ENCODE measurements around the gene PIGZ. TPM values are rescaled to one million over a fixed set of nuclear protein-coding genes. Genes with fewer than 3 reads are reported as not detected.

PIGZ gene
- total and polyA plus RNA-seq, 9 of the 15 experiments (the other 6 are each of a cell fraction or from before 2014, with no cell fraction given) = 0.15 to 1.8 (median 0.76) TPM

DNA sequence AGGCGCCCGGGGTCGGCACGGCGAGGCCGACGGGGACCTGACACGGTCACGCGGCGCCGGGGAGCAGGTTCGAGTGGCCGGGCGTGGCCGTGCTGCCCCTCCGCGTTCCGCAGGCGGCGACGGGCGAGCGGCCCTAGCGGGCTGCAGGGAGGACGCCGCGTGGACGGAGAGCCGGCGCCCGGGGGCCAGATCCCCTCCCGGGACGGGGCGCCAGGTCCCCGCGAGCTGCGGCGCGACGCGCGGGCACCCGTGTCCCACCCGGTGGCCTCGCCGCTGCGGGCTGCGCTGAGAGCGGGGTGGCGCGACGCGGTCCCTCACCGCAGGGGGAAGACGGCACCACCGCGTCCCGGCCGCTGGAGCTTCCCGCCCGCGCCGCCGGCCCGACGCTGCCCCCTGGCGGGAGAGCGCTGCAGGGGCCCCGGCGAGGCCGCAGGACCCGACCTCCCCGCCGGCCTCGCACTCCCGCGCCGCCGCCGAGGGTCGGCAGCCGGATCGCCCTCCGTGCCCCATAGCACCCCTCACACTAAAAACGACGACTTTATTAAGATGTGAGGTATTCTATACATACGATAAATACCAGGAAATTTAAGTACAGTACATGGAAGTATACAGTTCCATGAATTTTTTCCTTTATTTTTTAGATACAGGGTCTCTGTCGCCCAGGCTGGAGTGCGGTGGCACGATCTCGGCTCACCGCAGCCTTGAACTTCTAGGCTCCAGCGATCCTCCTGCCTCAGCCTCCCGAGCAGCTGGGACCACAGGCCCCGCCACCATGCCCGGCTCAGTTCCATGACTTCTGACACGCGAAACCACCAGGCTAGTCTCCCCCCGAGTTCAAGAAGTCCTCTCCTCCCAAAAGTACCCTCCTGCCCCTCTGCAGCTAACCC lies 1.3 kb upstream of the PIGZ start (continued):
- TF ChIP-seq, protein P1, sequence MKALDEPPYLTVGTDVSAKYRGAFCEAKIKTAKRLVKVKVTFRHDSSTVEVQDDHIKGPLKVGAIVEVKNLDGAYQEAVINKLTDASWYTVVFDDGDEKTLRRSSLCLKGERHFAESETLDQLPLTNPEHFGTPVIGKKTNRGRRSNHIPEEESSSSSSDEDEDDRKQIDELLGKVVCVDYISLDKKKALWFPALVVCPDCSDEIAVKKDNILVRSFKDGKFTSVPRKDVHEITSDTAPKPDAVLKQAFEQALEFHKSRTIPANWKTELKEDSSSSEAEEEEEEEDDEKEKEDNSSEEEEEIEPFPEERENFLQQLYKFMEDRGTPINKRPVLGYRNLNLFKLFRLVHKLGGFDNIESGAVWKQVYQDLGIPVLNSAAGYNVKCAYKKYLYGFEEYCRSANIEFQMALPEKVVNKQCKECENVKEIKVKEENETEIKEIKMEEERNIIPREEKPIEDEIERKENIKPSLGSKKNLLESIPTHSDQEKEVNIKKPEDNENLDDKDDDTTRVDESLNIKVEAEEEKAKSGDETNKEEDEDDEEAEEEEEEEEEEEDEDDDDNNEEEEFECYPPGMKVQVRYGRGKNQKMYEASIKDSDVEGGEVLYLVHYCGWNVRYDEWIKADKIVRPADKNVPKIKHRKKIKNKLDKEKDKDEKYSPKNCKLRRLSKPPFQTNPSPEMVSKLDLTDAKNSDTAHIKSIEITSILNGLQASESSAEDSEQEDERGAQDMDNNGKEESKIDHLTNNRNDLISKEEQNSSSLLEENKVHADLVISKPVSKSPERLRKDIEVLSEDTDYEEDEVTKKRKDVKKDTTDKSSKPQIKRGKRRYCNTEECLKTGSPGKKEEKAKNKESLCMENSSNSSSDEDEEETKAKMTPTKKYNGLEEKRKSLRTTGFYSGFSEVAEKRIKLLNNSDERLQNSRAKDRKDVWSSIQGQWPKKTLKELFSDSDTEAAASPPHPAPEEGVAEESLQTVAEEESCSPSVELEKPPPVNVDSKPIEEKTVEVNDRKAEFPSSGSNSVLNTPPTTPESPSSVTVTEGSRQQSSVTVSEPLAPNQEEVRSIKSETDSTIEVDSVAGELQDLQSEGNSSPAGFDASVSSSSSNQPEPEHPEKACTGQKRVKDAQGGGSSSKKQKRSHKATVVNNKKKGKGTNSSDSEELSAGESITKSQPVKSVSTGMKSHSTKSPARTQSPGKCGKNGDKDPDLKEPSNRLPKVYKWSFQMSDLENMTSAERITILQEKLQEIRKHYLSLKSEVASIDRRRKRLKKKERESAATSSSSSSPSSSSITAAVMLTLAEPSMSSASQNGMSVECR (CRISPR knock-in tag; IDR thresholded peaks at IDR 0.05) = peak; percentile 66
- TF ChIP-seq TAF7 (tag; IDR thresholded peaks at IDR 0.05) (no peak), IRF2 (CRISPR knock-in tag; IDR thresholded peaks at IDR 0.05) (no peak), SIN3A (IDR thresholded peaks at IDR 0.05; ENCODE audit: borderline replicate concordance in 2 of 2, control insufficient read depth in 1 of 2, low read depth in 2 of 2, low read length in 2 of 2) (peak in 1 of 2 experiments; percentile 42; a peak in 1 of 4 replicates), CBFA2T2 (conservative IDR thresholded peaks at IDR 0.05) (no peak), BRD4 (IDR thresholded peaks at IDR 0.05) (no peak), SMARCE1 (IDR thresholded peaks at IDR 0.05) (no peak), ETV6 (IDR thresholded peaks at IDR 0.05; ENCODE audit: borderline replicate concordance in 1 of 2, low read depth in 2 of 2, low read length in 1 of 2) (no peak), ETV6 (CRISPR knock-in tag; IDR thresholded peaks at IDR 0.05; ENCODE audit: borderline replicate concordance) (peak; percentile 81; the same call in 1 of the 2 replicates), ZNF212 (CRISPR knock-in tag; IDR thresholded peaks at IDR 0.05) (no peak), GTF2E2 (tag; IDR thresholded peaks at IDR 0.05) (no peak; the same call in 1 of the 2 replicates), TCFL5 (CRISPR knock-in tag; conservative IDR thresholded peaks at IDR 0.05) (no peak), STAT5A (IDR thresholded peaks at IDR 0.05; ENCODE audit: borderline replicate concordance, low read length) (no peak)
- TF ChIP-seq, protein P2, sequence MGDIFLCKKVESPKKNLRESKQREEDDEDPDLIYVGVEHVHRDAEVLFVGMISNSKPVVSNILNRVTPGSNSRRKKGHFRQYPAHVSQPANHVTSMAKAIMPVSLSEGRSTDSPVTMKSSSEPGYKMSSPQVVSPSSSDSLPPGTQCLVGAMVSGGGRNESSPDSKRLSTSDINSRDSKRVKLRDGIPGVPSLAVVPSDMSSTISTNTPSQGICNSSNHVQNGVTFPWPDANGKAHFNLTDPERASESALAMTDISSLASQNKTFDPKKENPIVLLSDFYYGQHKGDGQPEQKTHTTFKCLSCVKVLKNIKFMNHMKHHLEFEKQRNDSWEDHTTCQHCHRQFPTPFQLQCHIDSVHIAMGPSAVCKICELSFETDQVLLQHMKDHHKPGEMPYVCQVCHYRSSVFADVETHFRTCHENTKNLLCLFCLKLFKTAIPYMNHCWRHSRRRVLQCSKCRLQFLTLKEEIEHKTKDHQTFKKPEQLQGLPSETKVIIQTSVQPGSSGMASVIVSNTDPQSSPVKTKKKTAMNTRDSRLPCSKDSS (IDR thresholded peaks at IDR 0.05; ENCODE audit: low read depth, partially characterized antibody) = no peak
- TF ChIP-seq, protein P3, sequence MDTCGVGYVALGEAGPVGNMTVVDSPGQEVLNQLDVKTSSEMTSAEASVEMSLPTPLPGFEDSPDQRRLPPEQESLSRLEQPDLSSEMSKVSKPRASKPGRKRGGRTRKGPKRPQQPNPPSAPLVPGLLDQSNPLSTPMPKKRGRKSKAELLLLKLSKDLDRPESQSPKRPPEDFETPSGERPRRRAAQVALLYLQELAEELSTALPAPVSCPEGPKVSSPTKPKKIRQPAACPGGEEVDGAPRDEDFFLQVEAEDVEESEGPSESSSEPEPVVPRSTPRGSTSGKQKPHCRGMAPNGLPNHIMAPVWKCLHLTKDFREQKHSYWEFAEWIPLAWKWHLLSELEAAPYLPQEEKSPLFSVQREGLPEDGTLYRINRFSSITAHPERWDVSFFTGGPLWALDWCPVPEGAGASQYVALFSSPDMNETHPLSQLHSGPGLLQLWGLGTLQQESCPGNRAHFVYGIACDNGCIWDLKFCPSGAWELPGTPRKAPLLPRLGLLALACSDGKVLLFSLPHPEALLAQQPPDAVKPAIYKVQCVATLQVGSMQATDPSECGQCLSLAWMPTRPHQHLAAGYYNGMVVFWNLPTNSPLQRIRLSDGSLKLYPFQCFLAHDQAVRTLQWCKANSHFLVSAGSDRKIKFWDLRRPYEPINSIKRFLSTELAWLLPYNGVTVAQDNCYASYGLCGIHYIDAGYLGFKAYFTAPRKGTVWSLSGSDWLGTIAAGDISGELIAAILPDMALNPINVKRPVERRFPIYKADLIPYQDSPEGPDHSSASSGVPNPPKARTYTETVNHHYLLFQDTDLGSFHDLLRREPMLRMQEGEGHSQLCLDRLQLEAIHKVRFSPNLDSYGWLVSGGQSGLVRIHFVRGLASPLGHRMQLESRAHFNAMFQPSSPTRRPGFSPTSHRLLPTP (IDR thresholded peaks at IDR 0.05; ENCODE audit: borderline replicate concordance, extremely low read depth, insufficient read length) = no peak
- TF ChIP-seq, protein P4, sequence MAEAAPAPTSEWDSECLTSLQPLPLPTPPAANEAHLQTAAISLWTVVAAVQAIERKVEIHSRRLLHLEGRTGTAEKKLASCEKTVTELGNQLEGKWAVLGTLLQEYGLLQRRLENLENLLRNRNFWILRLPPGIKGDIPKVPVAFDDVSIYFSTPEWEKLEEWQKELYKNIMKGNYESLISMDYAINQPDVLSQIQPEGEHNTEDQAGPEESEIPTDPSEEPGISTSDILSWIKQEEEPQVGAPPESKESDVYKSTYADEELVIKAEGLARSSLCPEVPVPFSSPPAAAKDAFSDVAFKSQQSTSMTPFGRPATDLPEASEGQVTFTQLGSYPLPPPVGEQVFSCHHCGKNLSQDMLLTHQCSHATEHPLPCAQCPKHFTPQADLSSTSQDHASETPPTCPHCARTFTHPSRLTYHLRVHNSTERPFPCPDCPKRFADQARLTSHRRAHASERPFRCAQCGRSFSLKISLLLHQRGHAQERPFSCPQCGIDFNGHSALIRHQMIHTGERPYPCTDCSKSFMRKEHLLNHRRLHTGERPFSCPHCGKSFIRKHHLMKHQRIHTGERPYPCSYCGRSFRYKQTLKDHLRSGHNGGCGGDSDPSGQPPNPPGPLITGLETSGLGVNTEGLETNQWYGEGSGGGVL (CRISPR knock-in tag; IDR thresholded peaks at IDR 0.05) = no peak
